WTC11 (cell line): ENCODE measurements around the gene CGB5.

Experiments used
- ARID4B ChIP-seq: sonication (generic); formaldehyde crosslinking; IDR thresholded peaks from 2 replicates; pipeline ENCODE4 v1.8.0; 2023; ENCODE audit warnings: missing genetic modification reagents, mild to moderate bottlenecking, borderline replicate concordance
- ATF3 ChIP-seq: sonication (generic); formaldehyde crosslinking; conservative IDR thresholded peaks from 2 replicates; pipeline ENCODE4 v1.8.1; 2022; ENCODE audit warnings: mild to moderate bottlenecking, missing genetic modification reagents
- CTCF ChIP-seq: fragments of 200-600 bp; IDR thresholded peaks from 2 replicates; pipeline ENCODE4 v1.8.0; 2022; ENCODE audit warnings: antibody characterized with exemption
- E2F1 ChIP-seq: sonication (generic); formaldehyde crosslinking; IDR thresholded peaks from 2 replicates; pipeline ENCODE4 v1.8.0; 2022; ENCODE audit warnings: mild to moderate bottlenecking, missing genetic modification reagents
- ETV6 ChIP-seq: sonication (generic); formaldehyde crosslinking; IDR thresholded peaks from 2 replicates; pipeline ENCODE4 v1.8.1; 2022; ENCODE audit warnings: mild to moderate bottlenecking, missing genetic modification reagents
- IRF1 ChIP-seq: sonication (generic); formaldehyde crosslinking; IDR thresholded peaks from 2 replicates; pipeline ENCODE4 v1.8.0; 2023; ENCODE audit warnings: missing genetic modification reagents
- JUN ChIP-seq: sonication (generic); formaldehyde crosslinking; IDR thresholded peaks from 2 replicates; pipeline ENCODE4 v1.8.0; 2023; ENCODE audit warnings: mild to moderate bottlenecking, missing genetic modification reagents
- NR1H2 ChIP-seq: sonication (generic); formaldehyde crosslinking; IDR thresholded peaks from 2 replicates; pipeline ENCODE4 v1.9.0; 2021; ENCODE audit warnings: mild to moderate bottlenecking, moderate library complexity, missing genetic modification reagents
- NR3C1 ChIP-seq: sonication (generic); formaldehyde crosslinking; conservative IDR thresholded peaks from 2 replicates; pipeline ENCODE4 v1.8.1; 2023; ENCODE audit warnings: low read depth, mild to moderate bottlenecking, missing genetic modification reagents
- TEAD4 ChIP-seq: sonication (generic); formaldehyde crosslinking; IDR thresholded peaks from 2 replicates; pipeline ENCODE4 v1.8.0; 2022; ENCODE audit warnings: mild to moderate bottlenecking, missing genetic modification reagents
- TP53 ChIP-seq: sonication (generic); formaldehyde crosslinking; IDR thresholded peaks from 2 replicates; pipeline ENCODE4 v1.8.1; 2023; ENCODE audit warnings: mild to moderate bottlenecking, missing genetic modification reagents
- ZBTB43 ChIP-seq: sonication (generic); formaldehyde crosslinking; IDR thresholded peaks from 2 replicates; pipeline ENCODE4 v1.8.1; 2023; ENCODE audit warnings: mild to moderate bottlenecking, missing genetic modification reagents
- ZNF138 ChIP-seq: sonication (generic); formaldehyde crosslinking; conservative IDR thresholded peaks from 2 replicates; pipeline ENCODE4 v1.8.1; 2022; ENCODE audit warnings: mild to moderate bottlenecking, moderate library complexity, missing genetic modification reagents

GRCh38 chr19:49019242-49019932 is 24.3 kb upstream of the CGB5 start:
- TF ChIP-seq NR1H2 (CRISPR knock-in tag), result no peak
- TF ChIP-seq CTCF, result no peak
- no peak for TF ChIP-seq ARID4B (CRISPR knock-in tag)
- TF ChIP-seq NR3C1 (CRISPR knock-in tag), result no peak
- no peak for TF ChIP-seq JUN (CRISPR knock-in tag)
- no peak for TF ChIP-seq ZBTB43 (CRISPR knock-in tag)
- TF ChIP-seq TP53, result no peak
- TF ChIP-seq ETV6 (CRISPR knock-in tag), result no peak
- no peak for TF ChIP-seq ZNF138 (CRISPR knock-in tag)
- TF ChIP-seq E2F1 (CRISPR knock-in tag), result no peak
- no peak for TF ChIP-seq TEAD4 (CRISPR knock-in tag)
- no peak for TF ChIP-seq ATF3 (CRISPR knock-in tag)
- no peak for TF ChIP-seq IRF1
